CD14-positive monocyte (primary cell): Measurements from ENCODE around the gene ACBD4. TPM values are rescaled to one million over a fixed set of nuclear protein-coding genes. Genes with fewer than 3 reads are reported as not detected.
A peak's percentile ranks its signal among the peaks of the same experiment; 100 is the strongest.
"Not testable (repeated sequence)": the region's sequence is repeated elsewhere in the genome, so short reads cannot be mapped to it uniquely, and the experiment has no call there.

Source experiments
- DNase-seq, 3 donors: peaks; one replicate each; pipeline ENCODE4 v3.0.0-alpha.2; 2011 to 2022
- H2AFZ ChIP-seq: 2 replicates; pipeline ENCODE4 v1.6.0; 2012; ENCODE audit warnings: mild to moderate bottlenecking, low read depth, low read length, inconsistent platforms; ENCODE audit not compliant: insufficient read depth, poor library complexity, severe bottlenecking
- H3K27ac ChIP-seq, 2 donors: 1 replicate in 1 of 2; 2 replicates in 1 of 2; pipeline ENCODE4 v1.5.1; 2012 to 2013; ENCODE audit warnings: low read length in 2 of 2, control low read depth in 1 of 2, inconsistent platforms in 1 of 2, low read depth in 1 of 2, mild to moderate bottlenecking in 1 of 2
- H3K27me3 ChIP-seq, 2 donors: one replicate each; pipeline versions ENCODE4 v1.6.0 to v1.6.1; 2011 to 2013; ENCODE audit warnings: low read length in 2 of 2; ENCODE audit not compliant: control insufficient read depth in 2 of 2, insufficient read depth in 2 of 2
- H3K36me3 ChIP-seq, 2 donors: replicated peaks in 1 of 2; 1 replicate in 1 of 2; 2 replicates in 1 of 2; pipeline versions ENCODE4 v1.5.1 to v1.6.1; 2012 to 2013; ENCODE audit warnings: low read length in 2 of 2, control low read depth in 1 of 2, inconsistent platforms in 1 of 2, mild to moderate bottlenecking in 1 of 2; ENCODE audit not compliant: insufficient read depth in 2 of 2, control insufficient read depth in 1 of 2
- H3K4me1 ChIP-seq, 2 donors: 1 replicate in 1 of 2; 2 replicates in 1 of 2; pipeline versions ENCODE4 v1.5.1 to v1.6.1; 2012 to 2013; ENCODE audit warnings: low read length in 2 of 2, control low read depth in 1 of 2, inconsistent platforms in 1 of 2, mild to moderate bottlenecking in 1 of 2, moderate library complexity in 1 of 2; ENCODE audit not compliant: insufficient read depth in 2 of 2, control insufficient read depth in 1 of 2
- H3K4me2 ChIP-seq: replicated peaks from 2 replicates; pipeline ENCODE3; 2012; ENCODE audit warnings: low read length, moderate library complexity, mild to moderate bottlenecking; ENCODE audit not compliant: poor library complexity, severe bottlenecking; ENCODE audit errors: extremely low read depth
- H3K4me3 ChIP-seq, 3 experiments: fragments of 200-600 bp in 1 of 3; sonication (generic) in 1 of 3; replicated peaks in 1 of 3; 1 replicate in 2 of 3; 2 replicates in 1 of 3; pipeline ENCODE4 v1.5.1; 2011 to 2013; ENCODE audit warnings: low read length in 3 of 3, mild to moderate bottlenecking in 3 of 3, control low read depth in 2 of 3, low read depth in 2 of 3, inconsistent platforms in 1 of 3, moderate library complexity in 1 of 3
- H3K79me2 ChIP-seq: 2 replicates; pipeline ENCODE4 v1.6.0; 2012; ENCODE audit warnings: mild to moderate bottlenecking, control low read depth, inconsistent platforms, low read length, moderate library complexity; ENCODE audit not compliant: insufficient read depth
- H3K9ac ChIP-seq: 2 replicates; pipeline ENCODE4 v1.6.0; 2017; ENCODE audit warnings: low read length, mild to moderate bottlenecking; ENCODE audit not compliant: insufficient read depth, poor library complexity, severe bottlenecking
- H3K9me3 ChIP-seq, 2 donors: replicated peaks in 1 of 2; 1 replicate in 1 of 2; 2 replicates in 1 of 2; pipeline versions ENCODE4 v1.5.1 to v1.6.1; 2012 to 2013; ENCODE audit warnings: low read length in 2 of 2, control low read depth in 1 of 2; ENCODE audit not compliant: control insufficient read depth in 1 of 2, insufficient read depth in 1 of 2
- H4K20me1 ChIP-seq: 2 replicates; pipeline ENCODE4 v1.6.0; 2012; ENCODE audit warnings: mild to moderate bottlenecking, low read length, control low read depth, moderate library complexity; ENCODE audit not compliant: insufficient read depth
- H3K27ac Mint-ChIP-seq, 7 donors: one replicate each; pipeline ENCODE4 v1.8.0; 2020; ENCODE audit warnings: mild to moderate bottlenecking in 7 of 7, mixed read lengths in 7 of 7, moderate library complexity in 6 of 7, inconsistent platforms in 2 of 7
- H3K27me3 Mint-ChIP-seq, 3 donors: one replicate each; pipeline ENCODE4 v1.8.0; 2021 to 2022; ENCODE audit warnings: low read depth in 3 of 3, mild to moderate bottlenecking in 3 of 3, mixed read lengths in 3 of 3, moderate library complexity in 3 of 3, inconsistent platforms in 1 of 3
- H3K36me3 Mint-ChIP-seq, 2 donors: one replicate each; pipeline ENCODE4 v1.8.0; 2020; ENCODE audit warnings: mixed read lengths in 2 of 2, inconsistent platforms in 1 of 2, mild to moderate bottlenecking in 1 of 2
- H3K4me1 Mint-ChIP-seq: one replicate; pipeline ENCODE4 v1.8.0; 2020; ENCODE audit warnings: mild to moderate bottlenecking, mixed read lengths
- H3K4me3 Mint-ChIP-seq, 2 donors: one replicate each; pipeline ENCODE4 v1.8.0; 2020; ENCODE audit warnings: mild to moderate bottlenecking in 2 of 2, mixed read lengths in 2 of 2, moderate library complexity in 1 of 2
- H3K9me3 Mint-ChIP-seq, 7 donors: one replicate each; pipeline ENCODE4 v1.8.0; 2020 to 2022; ENCODE audit warnings: mixed read lengths in 7 of 7, mild to moderate bottlenecking in 6 of 7, moderate library complexity in 6 of 7, inconsistent platforms in 2 of 7
- WGBS: methylation state at CpG from one replicate; pipeline ENCODE4 v1.1.5; 2013; ENCODE audit warnings: missing lambda C conversion rate; ENCODE audit not compliant: insufficient coverage; 5-methylcytosine and 5-hydroxymethylcytosine counted together
- intact Hi-C, 2 donors: fragments of 100-400 bp; cut with micrococcal nuclease; formaldehyde crosslinking; loops; one replicate each; pipeline versions ENCODE4 v1.15.0 to v1.15.1; 2023
- polyA plus RNA-seq, 3 donors: library from polyadenylated mRNA; depleted of rRNA in 1 of 3; unstranded in 2 of 3; stranded (reverse) in 1 of 3; fragments of 300-500 nt in 2 of 3; fragments of >200 nt in 1 of 3; fragmentation: Illumina TruSeq in 2 of 3; gene quantifications; 1 replicate in 2 of 3; 2 replicates in 1 of 3; pipeline ENCODE4 v1.2.3, GENCODE V29; 2012 to 2021
- TF ChIP-seq, protein P1 (sequence below): fragments of 200-600 bp; IDR thresholded peaks from one replicate; pipeline ENCODE4 v1.8.0; 2022; ENCODE audit warnings: antibody characterized with exemption, mild to moderate bottlenecking

The ACBD4 gene
- polyA plus RNA-seq, 3 donors, result 4.8 to 7.4 (median 6.2) TPM

DNA sequence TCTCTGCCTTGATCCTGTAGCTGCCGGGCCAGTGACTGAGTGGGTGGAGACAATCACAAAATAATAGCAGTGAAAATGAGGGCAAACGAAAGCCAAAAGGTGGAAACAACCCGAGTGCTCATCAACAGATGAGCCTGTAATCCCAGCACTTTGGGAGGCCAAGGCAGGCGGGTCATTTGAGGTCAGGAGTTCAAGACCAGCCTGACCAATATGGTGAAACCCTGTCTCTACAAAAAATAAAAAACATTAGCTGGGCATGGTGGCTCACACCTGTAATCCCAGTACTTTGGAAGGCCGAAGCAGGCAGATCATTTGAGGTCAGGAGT is 10.7 kb upstream of the ACBD4 start:
- Histone ChIP-seq H3K27me3 (peaks cover 0 to 21% of the 10 kb centered on the region in 2 donors), H3K4me1 (peaks cover 17 to 38% of the 10 kb centered on the region in 2 donors), H3K27ac (peak overlapping the region; percentile 57 to 87), H3K4me2 (peak overlapping the region; percentile 40)
- H3K79me2 ChIP-seq, H3K4me3 ChIP-seq, H3K9me3 Mint-ChIP-seq, DNase-seq, H3K36me3 Mint-ChIP-seq, H4K20me1 ChIP-seq, intact Hi-C loops, H3K36me3 ChIP-seq, H2AFZ ChIP-seq, H3K9ac ChIP-seq, H3K9me3 ChIP-seq: not testable (repeated sequence)
- Mint-ChIP-seq H3K27me3 (peaks cover 9 to 23% (median 17%) of the 10 kb centered on the region in 3 donors), H3K4me3 (peak overlapping the region in 1 of 2 donors; percentile 28), H3K27ac (peak overlapping the region; percentile 85 to 95 (median 92)), H3K4me1 (peaks cover 33% of the 10 kb centered on the region)
- WGBS, result 88% methylated on average over 4 of the region's 5 CpGs

DNA sequence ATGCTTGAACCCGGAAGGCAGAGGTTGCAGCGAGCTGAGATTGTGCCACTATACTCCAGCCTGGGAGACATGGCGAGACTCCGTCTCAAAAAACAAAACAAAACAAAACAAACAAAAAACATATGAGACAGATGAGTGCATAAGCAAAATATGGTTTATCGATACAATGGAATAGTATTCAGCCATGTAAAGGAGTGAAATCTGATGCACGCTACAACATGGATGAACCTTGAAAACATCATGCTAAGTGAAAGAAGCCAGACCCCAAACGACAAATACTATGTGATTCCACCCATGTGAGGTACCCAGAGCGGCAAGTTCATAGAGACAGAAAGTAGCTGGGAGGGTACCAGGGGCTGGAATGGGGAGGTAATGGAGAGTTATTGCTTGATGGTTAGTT is 10.0 kb upstream of the ACBD4 start:
- Mint-ChIP-seq H3K27ac (peak overlapping the region in 3 of 7 donors; percentile 22 to 32 (median 31)), H3K36me3 (peaks cover 0 to 2% of the 10 kb centered on the region in 2 donors), H3K4me1 (peaks cover 33% of the 10 kb centered on the region), H3K9me3 (peaks cover 0 to 5% (median 0%) of the 10 kb centered on the region in 7 donors), H3K27me3 (peaks cover 10 to 17% (median 14%) of the 10 kb centered on the region in 3 donors), H3K4me3 (no peak overlapping the region)
- Histone ChIP-seq H3K4me2 (no peak overlapping the region), H2AFZ (no peak overlapping the region), H3K4me3 (no peak overlapping the region), H3K36me3 (no peaks in the 10 kb centered on the region), H3K9me3 (no peaks in the 10 kb centered on the region), H3K4me1 (peaks cover 17 to 38% of the 10 kb centered on the region in 2 donors), H3K9ac (no peak overlapping the region), H3K79me2 (no peaks in the 10 kb centered on the region), H4K20me1 (no peaks in the 10 kb centered on the region), H3K27ac (no peak overlapping the region), H3K27me3 (peaks cover 0 to 15% of the 10 kb centered on the region in 2 donors)
- no peak for DNase-seq
- WGBS, result 100% methylated on average over 2 of the region's 8 CpGs
- intact Hi-C loops, result no loop called here
- TF ChIP-seq, protein P1, sequence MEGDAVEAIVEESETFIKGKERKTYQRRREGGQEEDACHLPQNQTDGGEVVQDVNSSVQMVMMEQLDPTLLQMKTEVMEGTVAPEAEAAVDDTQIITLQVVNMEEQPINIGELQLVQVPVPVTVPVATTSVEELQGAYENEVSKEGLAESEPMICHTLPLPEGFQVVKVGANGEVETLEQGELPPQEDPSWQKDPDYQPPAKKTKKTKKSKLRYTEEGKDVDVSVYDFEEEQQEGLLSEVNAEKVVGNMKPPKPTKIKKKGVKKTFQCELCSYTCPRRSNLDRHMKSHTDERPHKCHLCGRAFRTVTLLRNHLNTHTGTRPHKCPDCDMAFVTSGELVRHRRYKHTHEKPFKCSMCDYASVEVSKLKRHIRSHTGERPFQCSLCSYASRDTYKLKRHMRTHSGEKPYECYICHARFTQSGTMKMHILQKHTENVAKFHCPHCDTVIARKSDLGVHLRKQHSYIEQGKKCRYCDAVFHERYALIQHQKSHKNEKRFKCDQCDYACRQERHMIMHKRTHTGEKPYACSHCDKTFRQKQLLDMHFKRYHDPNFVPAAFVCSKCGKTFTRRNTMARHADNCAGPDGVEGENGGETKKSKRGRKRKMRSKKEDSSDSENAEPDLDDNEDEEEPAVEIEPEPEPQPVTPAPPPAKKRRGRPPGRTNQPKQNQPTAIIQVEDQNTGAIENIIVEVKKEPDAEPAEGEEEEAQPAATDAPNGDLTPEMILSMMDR, result no peak
